IMR-90 (cell line): ENCODE results near the gene PCSK5. TPM values are rescaled to one million over a fixed set of nuclear protein-coding genes. Genes with fewer than 3 reads are reported as not detected.

Experiments used
- ATAC-seq: fragments of 200-7000 bp; cut with Tn5 transposase; 2 replicates; pipeline ENCODE4 v1.9.1; 2020; ENCODE audit warnings: low read depth, mild to moderate bottlenecking, moderate library complexity
- BruUV-seq: library from RNA; stranded (reverse); fragments of 400-500 nt; replicated peaks from 2 replicates; lab custom pipeline; 2021; lab: Mats Ljungman, UMichigan
- CTCF ChIA-PET: fragments of 300-600 bp; formaldehyde crosslinking; extraction: SDS; loops from one replicate; lab custom pipeline; 2021; ENCODE audit warnings: antibody characterized with exemption; lab: Yijun Ruan, JAX
- POLR2A ChIA-PET: fragments of 300-600 bp; sonication (Branson Sonifier 250); formaldehyde crosslinking; loops from one replicate; lab custom pipeline; 2022; ENCODE audit warnings: antibody characterized with exemption; ENCODE audit not compliant: unreplicated experiment; lab: Charles Lee
- DNase-seq: peaks from one replicate; pipeline ENCODE4 v3.0.0; 2013
- H2AFZ ChIP-seq: replicated peaks from 2 replicates; pipeline ENCODE3; 2013; ENCODE audit warnings: low read length, mild to moderate bottlenecking; ENCODE audit not compliant: poor library complexity
- H2AK5ac ChIP-seq: 2 replicates; pipeline ENCODE4 v1.6.1; 2013; ENCODE audit warnings: low read depth, low read length, inconsistent platforms
- H2AK9ac ChIP-seq: replicated peaks from 2 replicates; pipeline ENCODE3; 2013; ENCODE audit warnings: mild to moderate bottlenecking, low read depth, low read length, moderate library complexity; ENCODE audit not compliant: poor library complexity
- H2BK120ac ChIP-seq: 2 replicates; pipeline ENCODE4 v1.6.1; 2013; ENCODE audit warnings: low read depth, low read length, inconsistent platforms
- H2BK15ac ChIP-seq: 3 replicates; pipeline ENCODE4 v1.6.1; 2013; ENCODE audit warnings: low read depth, low read length, inconsistent platforms
- H2BK20ac ChIP-seq: 2 replicates; pipeline ENCODE4 v1.6.1; 2013; ENCODE audit warnings: low read depth, mild to moderate bottlenecking, inconsistent platforms, low read length, moderate library complexity
- H2BK5ac ChIP-seq: 2 replicates; pipeline ENCODE4 v1.6.1; 2013; ENCODE audit warnings: mild to moderate bottlenecking, low read depth, low read length, inconsistent platforms; ENCODE audit not compliant: poor library complexity, severe bottlenecking
- H3K14ac ChIP-seq: replicated peaks from 2 replicates; pipeline ENCODE4 v1.6.1; 2013; ENCODE audit warnings: low read depth, low read length, inconsistent platforms
- H3K18ac ChIP-seq: 2 replicates; pipeline ENCODE4 v1.6.1; 2013; ENCODE audit warnings: low read depth, low read length, control low read depth
- H3K23ac ChIP-seq: 2 replicates; pipeline ENCODE4 v1.6.1; 2013; ENCODE audit warnings: low read depth, low read length, inconsistent platforms
- H3K27ac ChIP-seq: 2 replicates; pipeline ENCODE4 v1.5.1; 2013; ENCODE audit warnings: mild to moderate bottlenecking, control low read depth, low read length; ENCODE audit not compliant: insufficient read depth
- H3K27me3 ChIP-seq: 2 replicates; pipeline ENCODE4 v1.6.1; 2013; ENCODE audit warnings: low read length; ENCODE audit not compliant: control insufficient read depth, insufficient read depth
- H3K36me3 ChIP-seq: 2 replicates; pipeline ENCODE4 v1.6.1; 2013; ENCODE audit warnings: low read length, mixed read lengths; ENCODE audit not compliant: control insufficient read depth, insufficient read depth
- H3K4ac ChIP-seq: 2 replicates; pipeline ENCODE4 v1.6.1; 2013; ENCODE audit warnings: low read depth, low read length, inconsistent platforms
- H3K4me1 ChIP-seq: 2 replicates; pipeline ENCODE4 v1.6.1; 2013; ENCODE audit warnings: low read length, mixed read lengths; ENCODE audit not compliant: control insufficient read depth, insufficient read depth
- H3K4me2 ChIP-seq: 2 replicates; pipeline ENCODE4 v1.6.1; 2013; ENCODE audit warnings: low read depth, mild to moderate bottlenecking, control low read depth, low read length, moderate library complexity
- H3K4me3 ChIP-seq: 2 replicates; pipeline ENCODE4 v1.5.1; 2013; ENCODE audit warnings: low read depth, mild to moderate bottlenecking, control low read depth, low read length, moderate library complexity; ENCODE audit not compliant: insufficient read depth
- H3K56ac ChIP-seq: 2 replicates; pipeline ENCODE4 v1.6.1; 2013; ENCODE audit warnings: low read length, inconsistent platforms; ENCODE audit not compliant: insufficient read depth; ENCODE audit errors: extremely low read depth
- H3K79me1 ChIP-seq, 2 experiments: 2 replicates each; pipeline ENCODE4 v1.6.1; 2013; ENCODE audit warnings: low read length in 2 of 2, inconsistent platforms in 1 of 2, low read depth in 1 of 2
- H3K9ac ChIP-seq: 2 replicates; pipeline ENCODE4 v1.6.1; 2013; ENCODE audit warnings: low read depth, low read length, control low read depth
- H3K9me1 ChIP-seq: 2 replicates; pipeline ENCODE4 v1.6.1; 2013; ENCODE audit warnings: low read length, inconsistent platforms; ENCODE audit not compliant: insufficient read depth
- H3K9me3 ChIP-seq: 2 replicates; pipeline ENCODE4 v1.6.1; 2013; ENCODE audit warnings: low read length; ENCODE audit not compliant: control insufficient read depth, insufficient read depth
- H4K20me1 ChIP-seq: 2 replicates; pipeline ENCODE4 v1.6.1; 2013; ENCODE audit warnings: low read length, inconsistent platforms; ENCODE audit not compliant: insufficient read depth
- H4K5ac ChIP-seq: 2 replicates; pipeline ENCODE4 v1.6.1; 2013; ENCODE audit warnings: mild to moderate bottlenecking, low read depth, low read length, control low read depth
- H4K8ac ChIP-seq, 2 experiments: 2 replicates each; pipeline ENCODE4 v1.6.1; 2013; ENCODE audit warnings: low read depth in 2 of 2, low read length in 2 of 2, control low read depth in 1 of 2, inconsistent platforms in 1 of 2
- H4K91ac ChIP-seq: 2 replicates; pipeline ENCODE4 v1.6.1; 2013; ENCODE audit warnings: low read depth, low read length, inconsistent platforms; ENCODE audit not compliant: insufficient read depth
- BHLHE40 ChIP-seq: fragments of 150-350 bp; IDR thresholded peaks from 2 replicates; pipeline ENCODE4 v1.6.1; 2016; ENCODE audit warnings: mild to moderate bottlenecking, low read depth, low read length
- CEBPB ChIP-seq: IDR thresholded peaks from 2 replicates; pipeline ENCODE4 v1.6.1; 2012; ENCODE audit warnings: low read depth, low read length, improper control_type of control experiment
- CHD1 ChIP-seq: IDR thresholded peaks from 2 replicates; pipeline ENCODE4 v1.6.1; 2012; ENCODE audit warnings: low read depth, low read length, improper control_type of control experiment
- CTCF ChIP-seq: conservative IDR thresholded peaks from 2 replicates; pipeline ENCODE4 v1.5.1; 2012; ENCODE audit warnings: mild to moderate bottlenecking, low read depth, low read length, improper control_type of control experiment
- ELK1 ChIP-seq: fragments of 150-350 bp; IDR thresholded peaks from 2 replicates; pipeline ENCODE4 v1.6.1; 2016; ENCODE audit warnings: low read depth, mild to moderate bottlenecking, low read length, moderate library complexity, borderline replicate concordance
- FOS ChIP-seq: fragments of 150-350 bp; IDR thresholded peaks from 2 replicates; pipeline ENCODE4 v1.6.1; 2016; ENCODE audit warnings: low read depth, low read length
- MAFK ChIP-seq: IDR thresholded peaks from 2 replicates; pipeline ENCODE4 v1.6.1; 2012; ENCODE audit warnings: low read depth, low read length, improper control_type of control experiment
- MAZ ChIP-seq: IDR thresholded peaks from 2 replicates; pipeline ENCODE4 v1.6.1; 2012; ENCODE audit warnings: low read depth, mild to moderate bottlenecking, low read length, improper control_type of control experiment, moderate library complexity, borderline replicate concordance
- MXI1 ChIP-seq: IDR thresholded peaks from 2 replicates; pipeline ENCODE4 v1.6.1; 2012; ENCODE audit warnings: low read depth, mild to moderate bottlenecking, low read length, moderate library complexity, borderline replicate concordance
- NFE2L2 ChIP-seq: fragments of 150-350 bp; IDR thresholded peaks from 2 replicates; pipeline ENCODE4 v1.6.1; 2016; ENCODE audit warnings: low read depth, mild to moderate bottlenecking, low read length
- POLR2A ChIP-seq: IDR thresholded peaks from 2 replicates; pipeline ENCODE4 v1.6.1; 2012; ENCODE audit warnings: mild to moderate bottlenecking, low read depth, low read length
- RAD21 ChIP-seq: IDR thresholded peaks from 2 replicates; pipeline ENCODE4 v1.6.1; 2012; ENCODE audit warnings: low read length, improper control_type of control experiment
- RCOR1 ChIP-seq: IDR thresholded peaks from 2 replicates; pipeline ENCODE4 v1.6.1; 2012; ENCODE audit warnings: mild to moderate bottlenecking, low read length, improper control_type of control experiment; ENCODE audit not compliant: insufficient replicate concordance
- RFX5 ChIP-seq: IDR thresholded peaks from 2 replicates; pipeline ENCODE4 v1.8.0; 2012; ENCODE audit warnings: low read depth, mild to moderate bottlenecking, low read length, moderate library complexity
- SMC3 ChIP-seq: fragments of 150-350 bp; IDR thresholded peaks from 2 replicates; pipeline ENCODE4 v1.6.1; 2016; ENCODE audit warnings: low read depth, mild to moderate bottlenecking, antibody characterized with exemption, low read length, moderate library complexity
- USF2 ChIP-seq: fragments of 150-350 bp; IDR thresholded peaks from 2 replicates; pipeline ENCODE4 v1.6.1; 2017; ENCODE audit warnings: mild to moderate bottlenecking, antibody characterized with exemption, low read length, low read depth
- WGBS, 2 experiments: methylation state at CpG; one replicate each; pipeline versions ENCODE4 v1.1.5 to v1.1.7; 2013; ENCODE audit warnings: missing lambda C conversion rate in 2 of 2; ENCODE audit not compliant: insufficient read length in 1 of 2; ENCODE audit errors: extremely low coverage in 2 of 2; 5-methylcytosine and 5-hydroxymethylcytosine counted together
- dilution Hi-C: fragments of 300-500 bp; cut with HindIII; formaldehyde crosslinking; loops from one replicate; pipeline ENCODE4 v1.14.3; 2018; ENCODE audit warnings: low sequenced_read_pairs; ENCODE audit not compliant: unreplicated experiment
- in situ Hi-C: fragments of 300-500 bp; cut with MboI; formaldehyde crosslinking; loops from 3 replicates; pipeline ENCODE4 v1.14.3; 2019; ENCODE audit warnings: low sequenced_read_pairs, inconsistent platforms, mixed read lengths
- intact Hi-C: fragments of 100-400 bp; cut with micrococcal nuclease; formaldehyde crosslinking; loops from 2 replicates; pipeline ENCODE4 v1.10.0; 2022
- polyA plus RNA-seq, 3 experiments: library from polyadenylated mRNA; depleted of rRNA; stranded (reverse); fragments of >200 nt; gene quantifications; 2 replicates each; pipeline ENCODE4 v1.2.3, GENCODE V29; 2012; ENCODE audit warnings: low replicate concordance in 1 of 3
- total RNA-seq: library from RNA; depleted of rRNA; stranded (reverse); fragments of >200 nt; gene quantifications from 2 replicates; pipeline ENCODE4 v1.2.3, GENCODE V29; 2012

The PCSK5 gene
- total and polyA plus RNA-seq, 2 of the 4 experiments (the other 2 are of a cell fraction) = 1.5 to 3.0 TPM

GRCh38 chr9:76112151-76112550 is 221.7 kb downstream of the PCSK5 start:
- TF ChIP-seq USF2 = no peak
- no peak for TF ChIP-seq CTCF
- no peak for TF ChIP-seq POLR2A
- no peak for TF ChIP-seq CEBPB
- TF ChIP-seq ELK1 = no peak
- no peak for TF ChIP-seq MAFK
- no peak for TF ChIP-seq MAZ
- no peak for TF ChIP-seq RCOR1
- TF ChIP-seq NFE2L2 = no peak
- no peak for TF ChIP-seq BHLHE40
- TF ChIP-seq FOS = no peak
- TF ChIP-seq RAD21 = no peak
- TF ChIP-seq CHD1 = no peak
- TF ChIP-seq SMC3 = no peak
- TF ChIP-seq RFX5 = no peak
- TF ChIP-seq MXI1 = no peak
- Histone ChIP-seq H3K18ac (no peak overlapping the region), H4K20me1 (no peaks in the 10 kb centered on the region), H2BK5ac (no peak overlapping the region), H2AK9ac (no peak overlapping the region), H3K9me1 (no peaks in the 10 kb centered on the region), H3K4me2 (no peak overlapping the region), H4K8ac (no peak overlapping the region), H3K36me3 (peaks cover 10% of the 10 kb centered on the region), H3K4ac (no peak overlapping the region), H2AFZ (no peak overlapping the region), H3K9me3 (no peaks in the 10 kb centered on the region), H2AK5ac (no peak overlapping the region), H3K56ac (no peak overlapping the region), H3K14ac (no peak overlapping the region), H3K23ac (no peak overlapping the region), H3K4me3 (no peak overlapping the region), H2BK15ac (no peak overlapping the region), H4K91ac (no peak overlapping the region), H3K4me1 (peaks cover 3% of the 10 kb centered on the region), H3K27me3 (no peaks in the 10 kb centered on the region), H2BK120ac (no peak overlapping the region), H3K9ac (no peak overlapping the region), H3K27ac (no peak overlapping the region), H3K79me1 (no peaks in the 10 kb centered on the region), H2BK20ac (no peak overlapping the region), H4K5ac (no peak overlapping the region)
- WGBS, 2 experiments = no CpG with 5 or more reads among the region's 2 CpGs
- ATAC-seq (no peak), DNase-seq (no peak)
- no TSS peak for BruUV-seq
- intact Hi-C loops = loop anchor here (5.0 kb wide), 1 partner anchor 190 kb away; no protein-coding TSS in a partner anchor
- in situ Hi-C loops = no loop called here
- ChIA-PET CTCF (no interaction called here), POLR2A (no interaction called here)
- dilution Hi-C loops = no loop called here
